Measurements from ENCODE around the gene USH2A. TPM values are rescaled to one million over a fixed set of nuclear protein-coding genes. Genes with fewer than 3 reads are reported as not detected.

The USH2A gene
- polyA plus RNA-seq, 3 donors, result not detected

GRCh38 chr1:216323344-216323743 lies 99.9 kb downstream of the USH2A start:
- WGBS, 3 donors, result 72 to 77% (median 75%) methylated on average over 6 of the region's 6 CpGs
- H3K27ac ChIP-seq (ENCODE audit: low read depth, low read length), result no peak overlapping the region

- H3K27ac ChIP-seq (ENCODE audit: low read depth, low read length), result no peak overlapping the region
- WGBS, 3 donors, result 67 to 74% (median 71%) methylated on average over 3 of the region's 3 CpGs
These were observed 108.7 kb downstream of the USH2A start for GRCh38 chr1:216314379-216315095.

GRCh38 chr1:216310776-216311175 lies 112.5 kb downstream of the USH2A start:
- WGBS, 3 donors, result 9 to 15% (median 10%) methylated on average over 4 of the region's 4 CpGs
- no peak overlapping the region for H3K27ac ChIP-seq (ENCODE audit: low read depth, low read length)

- 73 to 79% (median 73%) methylated on average over 4 of the region's 4 CpGs for WGBS, 3 donors
- H3K27ac ChIP-seq (ENCODE audit: low read depth, low read length), result no peak overlapping the region
These were observed 116.4 kb downstream of the USH2A start for GRCh38 chr1:216306830-216307229.

- H3K27ac ChIP-seq (ENCODE audit: low read depth, low read length), result no peak overlapping the region
These were observed 119.6 kb downstream of the USH2A start for GRCh38 chr1:216303690-216304089.

GRCh38 chr1:216293683-216294082 lies 129.6 kb downstream of the USH2A start:
- WGBS, 3 donors, result 29 to 69% (median 62%) methylated on average over 6 of the region's 6 CpGs

GRCh38 chr1:216290074-216290473 lies 133.2 kb downstream of the USH2A start:
- H3K27ac ChIP-seq (ENCODE audit: low read depth, low read length), result no peak overlapping the region
- WGBS, 3 donors, result 48 to 83% (median 48%) methylated on average over 3 of the region's 3 CpGs

More at GRCh38 chr1:216293683-216294082, 129.6 kb downstream of the USH2A start:
- no peak overlapping the region for H3K27ac ChIP-seq (ENCODE audit: low read depth, low read length)

- WGBS, 3 donors, result 53 to 88% (median 63%) methylated on average over 3 of the region's 3 CpGs
- no peak overlapping the region for H3K27ac ChIP-seq (ENCODE audit: low read depth, low read length)
These were observed 138.2 kb downstream of the USH2A start for GRCh38 chr1:216285052-216285451.

GRCh38 chr1:216281757-216282156 lies 141.5 kb downstream of the USH2A start:
- 82 to 88% (median 88%) methylated on average over 2 of the region's 2 CpGs for WGBS, 3 donors
- H3K27ac ChIP-seq (ENCODE audit: low read depth, low read length), result no peak overlapping the region

- WGBS, 3 donors, result 63 to 77% (median 71%) methylated on average over 2 of the region's 2 CpGs
- no peak overlapping the region for H3K27ac ChIP-seq (ENCODE audit: low read depth, low read length)
These were observed 153.0 kb downstream of the USH2A start for GRCh38 chr1:216270086-216270773.

- no peak overlapping the region for H3K27ac ChIP-seq (ENCODE audit: low read depth, low read length)
- WGBS, 3 donors, result 72 to 76% (median 76%) methylated on average over 3 of the region's 3 CpGs
These were observed 161.6 kb downstream of the USH2A start for GRCh38 chr1:216261631-216262030.

GRCh38 chr1:216258856-216259255 lies 164.4 kb downstream of the USH2A start:
- WGBS, 3 donors, result 88 to 97% (median 91%) methylated on average over 1 of the region's 1 CpG
- no peak overlapping the region for H3K27ac ChIP-seq (ENCODE audit: low read depth, low read length)

- no peak overlapping the region for H3K27ac ChIP-seq (ENCODE audit: low read depth, low read length)
- 64 to 67% (median 65%) methylated on average over 3 of the region's 3 CpGs for WGBS, 3 donors
These were observed 164.9 kb downstream of the USH2A start for GRCh38 chr1:216258386-216258785.

GRCh38 chr1:216250861-216251260 lies 172.4 kb downstream of the USH2A start:
- no peak overlapping the region for H3K27ac ChIP-seq (ENCODE audit: low read depth, low read length)
- WGBS, 3 donors, result 78 to 82% (median 79%) methylated on average over 5 of the region's 5 CpGs

- H3K27ac ChIP-seq (ENCODE audit: low read depth, low read length), result no peak overlapping the region
- WGBS, 3 donors, result 74 to 82% (median 77%) methylated on average over 3 of the region's 3 CpGs
These were observed 174.6 kb downstream of the USH2A start for GRCh38 chr1:216248628-216249027.

GRCh38 chr1:216247937-216248336 lies 175.3 kb downstream of the USH2A start:
- H3K27ac ChIP-seq (ENCODE audit: low read depth, low read length), result no peak overlapping the region
- 57 to 70% (median 58%) methylated on average over 1 of the region's 1 CpG for WGBS, 3 donors

GRCh38 chr1:216246577-216247203 lies 176.6 kb downstream of the USH2A start:
- WGBS, 3 donors, result 33 to 63% (median 60%) methylated on average over 4 of the region's 4 CpGs
- no peak overlapping the region for H3K27ac ChIP-seq (ENCODE audit: low read depth, low read length)

GRCh38 chr1:216238844-216239243 lies 184.4 kb downstream of the USH2A start:
- H3K27ac ChIP-seq (ENCODE audit: low read depth, low read length), result no peak overlapping the region
- WGBS, 3 donors, result 59 to 72% (median 62%) methylated on average over 1 of the region's 1 CpG

- no peak overlapping the region for H3K27ac ChIP-seq (ENCODE audit: low read depth, low read length)
- 52 to 56% (median 54%) methylated on average over 3 of the region's 3 CpGs for WGBS, 3 donors
These were observed 185.2 kb downstream of the USH2A start for GRCh38 chr1:216237927-216238542.
